ENCODE measurements around the gene ACTR3.
"Not testable (repeated sequence)": the region's sequence is repeated elsewhere in the genome, so short reads cannot be mapped to it uniquely, and the experiment has no call there.

ACTR3 gene

DNA sequence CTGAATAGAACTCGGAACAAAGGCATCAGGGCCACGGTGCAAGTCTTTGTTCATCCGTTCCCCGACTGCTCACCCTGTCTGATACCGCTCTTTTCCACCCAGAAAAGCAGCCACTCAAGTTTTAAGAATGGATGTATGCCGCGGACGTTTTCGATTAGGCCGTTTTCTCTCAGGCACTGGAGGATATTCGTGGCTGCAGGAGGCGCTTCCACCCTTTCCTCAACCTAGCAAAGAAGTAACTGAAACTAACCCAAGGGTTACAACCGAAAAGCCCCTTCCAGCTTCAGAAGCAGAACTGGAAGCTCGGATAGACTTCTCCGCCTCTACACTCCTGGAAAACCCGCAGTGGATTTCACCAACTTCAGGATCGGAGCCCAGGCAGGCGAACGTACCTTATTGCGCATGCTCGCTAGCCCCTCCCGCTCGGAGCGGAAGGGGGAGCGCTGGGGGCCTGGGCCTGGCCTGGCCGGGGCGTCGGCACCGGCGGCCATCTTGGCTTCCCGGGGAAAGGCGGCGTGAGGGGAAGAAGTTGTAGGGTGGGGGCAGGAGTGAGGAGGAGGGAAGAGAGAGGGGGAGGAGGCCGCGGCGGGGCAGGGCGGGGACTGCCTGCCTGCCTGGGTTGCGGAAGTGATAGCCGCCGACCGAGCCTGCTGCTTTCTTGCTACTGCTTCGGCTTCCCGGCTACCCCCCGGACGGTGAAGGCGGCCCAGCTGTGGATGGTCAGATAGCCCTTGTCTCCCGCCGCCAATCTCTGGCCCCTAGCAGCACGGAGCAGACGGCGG is at the start of gene ACTR3:
ACTR3 (plus strand) TSS at position 619 of the 782 bp plus-strand sequence. CDS start 191 bp downstream, outside the sequence.
- peak; percentile 98 for DNase-seq (ENCODE audit: low spot score)

DNA sequence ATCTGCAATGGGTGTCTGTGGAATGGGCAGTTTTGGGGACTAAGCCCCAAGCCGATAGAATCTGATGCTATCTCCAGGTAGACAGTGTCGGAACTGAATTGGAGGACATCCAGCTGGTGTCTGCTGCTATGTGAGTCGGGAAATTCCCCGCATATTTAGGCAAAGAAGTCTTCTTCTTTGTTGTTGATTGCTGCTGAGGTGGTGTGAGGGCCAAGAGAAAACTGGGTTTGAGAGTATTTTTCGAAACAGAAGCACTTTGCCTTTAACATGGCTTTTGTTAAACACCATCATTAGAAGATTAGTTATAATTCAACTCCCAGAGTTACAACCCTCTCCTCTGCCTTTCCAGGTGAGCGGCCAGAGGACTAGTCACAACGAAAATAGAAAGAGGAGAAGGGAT is 49.4 kb upstream of the ACTR3 start:
- no peak for DNase-seq (ENCODE audit: low spot score)

DNA sequence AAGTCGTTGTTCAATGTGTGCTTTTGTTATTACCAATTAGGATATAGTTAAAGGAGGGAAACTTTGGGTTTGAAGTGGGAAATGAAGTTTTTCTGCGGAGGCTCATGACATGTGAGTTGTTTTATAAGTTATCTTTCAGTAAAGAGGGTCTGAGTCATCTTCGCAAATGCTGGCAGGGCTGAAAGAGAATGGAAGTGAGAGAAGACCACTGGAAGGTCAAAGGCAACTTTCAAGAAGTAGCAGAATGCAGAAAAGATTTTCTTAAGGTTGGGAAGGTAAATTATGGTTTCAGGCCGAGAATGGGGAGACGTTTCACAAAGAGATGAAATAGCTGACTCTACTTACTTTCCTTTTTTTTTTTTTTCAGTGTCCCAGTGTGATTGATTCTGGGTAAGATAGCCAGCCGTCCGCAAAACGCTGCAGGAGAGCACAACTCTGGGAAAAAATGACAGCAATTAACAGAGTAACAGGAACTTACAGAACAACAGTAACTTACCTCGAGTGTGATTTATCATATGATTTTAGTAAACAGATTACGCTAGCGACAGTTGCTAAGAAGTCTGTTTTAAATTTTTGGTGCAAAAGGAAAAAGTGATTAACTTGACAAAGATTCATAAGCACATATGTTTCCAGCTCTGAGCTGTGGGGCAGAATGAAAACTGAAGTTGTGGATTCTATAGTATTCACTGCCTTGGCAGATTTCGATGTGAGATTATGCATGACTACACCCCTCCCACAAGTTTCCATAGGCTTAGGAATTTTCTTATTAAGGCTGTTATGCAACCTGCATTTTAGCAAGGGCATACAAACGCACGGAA is 46.8 kb upstream of the ACTR3 start:
- DNase-seq (ENCODE audit: low spot score): peak; percentile 79

DNA sequence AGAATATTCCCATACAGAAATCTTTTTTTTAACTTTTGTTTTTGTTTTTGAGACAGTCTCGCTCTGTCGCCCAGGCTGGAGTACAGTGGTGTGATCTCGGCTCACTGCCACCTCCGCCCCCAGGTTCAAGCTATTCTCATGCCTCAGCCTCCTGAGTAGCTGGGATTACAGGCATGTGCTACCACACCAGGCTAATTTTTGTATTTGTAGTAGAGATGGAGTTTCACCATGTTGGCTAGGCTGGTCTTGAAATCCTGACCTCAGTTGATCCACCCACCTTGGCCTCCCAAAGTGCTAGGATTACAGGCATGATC is 46.2 kb upstream of the ACTR3 start:
- DNase-seq (ENCODE audit: low spot score): not testable (repeated sequence)

DNA sequence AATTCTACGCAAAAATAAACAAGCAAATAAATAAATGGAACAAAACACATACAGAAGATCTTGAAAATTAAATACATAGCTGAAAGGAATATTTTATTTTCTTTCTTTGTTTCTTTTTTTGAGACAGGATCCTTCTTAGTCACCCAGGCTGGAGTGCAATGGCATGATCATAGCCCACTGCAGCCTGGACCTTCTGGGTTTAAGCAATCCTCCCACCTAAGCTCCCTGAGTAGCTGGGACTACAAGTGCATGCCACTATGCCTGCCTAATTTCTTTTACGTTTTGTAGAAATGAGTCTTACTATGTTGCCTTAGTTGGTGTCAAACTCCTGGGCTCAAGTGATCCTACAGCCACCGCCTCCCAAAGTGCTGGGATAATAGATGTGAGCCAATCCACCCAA is 44.6 kb upstream of the ACTR3 start:
- no peak for DNase-seq (ENCODE audit: low spot score)

DNA sequence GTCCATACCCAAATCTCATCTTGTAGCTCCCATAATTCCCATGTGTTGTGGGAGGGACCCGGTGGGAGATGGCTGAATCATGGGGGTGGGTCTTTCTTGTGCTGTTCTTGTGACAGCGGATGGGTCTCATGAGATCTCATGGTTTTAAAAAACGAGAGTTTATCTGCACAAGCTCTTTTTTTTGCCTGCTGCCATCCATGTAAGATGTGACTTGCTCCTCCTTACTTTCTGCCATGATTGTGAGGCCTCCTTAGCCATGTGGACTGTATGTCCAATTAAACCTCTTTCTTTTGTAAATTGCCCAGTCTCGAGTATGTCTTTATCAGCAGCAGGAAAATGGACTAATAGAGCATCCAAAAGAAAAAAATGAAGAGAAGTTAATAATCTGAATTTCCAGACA is 44.1 kb upstream of the ACTR3 start:
- not testable (repeated sequence) for DNase-seq (ENCODE audit: low spot score)

DNA sequence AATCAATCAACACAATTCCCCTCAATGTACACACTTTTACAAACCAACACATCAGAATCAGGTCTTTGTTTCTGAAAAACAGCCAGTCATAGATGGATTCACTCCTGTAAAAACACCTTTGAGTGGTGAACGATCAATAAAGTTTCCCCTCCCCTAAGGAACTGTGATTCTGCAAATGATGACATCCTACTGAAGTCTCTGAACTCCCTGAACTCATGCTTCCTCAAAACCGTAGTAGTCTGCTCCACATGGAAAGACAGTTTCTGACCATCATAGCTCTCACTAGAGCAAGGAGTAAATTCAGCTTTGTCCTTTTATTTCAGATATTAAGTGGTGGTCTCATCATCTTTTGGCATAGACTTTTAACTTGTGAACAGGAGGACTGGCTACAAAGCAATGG is 43.5 kb upstream of the ACTR3 start:
- DNase-seq (ENCODE audit: low spot score): no peak

DNA sequence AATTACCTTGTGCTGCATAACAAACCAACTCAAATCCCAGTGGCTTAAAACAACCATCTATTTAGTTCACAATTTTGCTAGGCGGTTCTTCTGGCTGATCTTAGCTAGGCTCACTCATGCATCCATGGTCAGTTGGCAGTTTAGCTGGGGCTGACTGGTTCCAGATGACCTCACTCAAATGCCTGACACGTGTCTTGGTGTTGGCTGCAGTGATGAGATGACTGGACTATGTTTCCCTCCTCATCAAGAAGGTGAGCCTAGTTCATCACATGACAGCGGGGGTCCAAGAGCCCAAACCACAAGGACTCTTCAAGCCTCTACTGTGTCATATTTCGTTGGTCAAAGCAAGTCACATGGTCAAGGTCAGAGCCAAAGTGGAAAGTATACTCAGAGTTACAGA is 42.7 kb upstream of the ACTR3 start:
- peak; percentile 59 for DNase-seq (ENCODE audit: low spot score)

DNA sequence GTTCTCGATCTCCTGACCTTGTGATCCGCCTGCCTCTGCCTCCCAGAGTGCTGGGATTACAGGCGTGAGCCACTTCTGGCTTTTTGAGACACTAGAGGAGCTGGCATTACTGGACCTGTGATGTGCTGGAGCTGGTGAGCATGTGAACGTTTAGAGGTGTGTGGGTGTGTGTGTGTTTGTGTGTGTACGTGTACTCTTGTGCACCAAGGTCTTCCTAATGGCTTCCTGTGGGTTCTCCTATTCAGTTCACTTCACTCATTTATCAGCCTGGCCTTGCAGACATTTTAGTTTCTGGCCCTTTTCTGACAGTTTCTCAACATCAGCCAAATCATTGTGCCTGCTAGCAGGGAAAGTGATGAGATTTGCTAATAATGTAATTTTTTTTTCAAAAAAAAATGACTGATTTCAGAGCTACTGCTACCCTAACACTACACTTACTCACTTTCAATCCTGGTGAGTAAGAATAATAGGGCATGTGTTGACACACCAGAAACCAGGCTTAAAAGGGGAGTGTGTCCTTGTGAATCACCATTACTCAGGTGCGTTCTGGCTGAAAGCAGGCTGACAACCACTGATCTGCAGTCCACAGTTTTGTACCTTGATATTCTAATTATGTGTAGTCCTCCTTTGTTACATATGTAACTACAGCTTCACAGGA is 41.0 kb upstream of the ACTR3 start:
- peak; percentile 9 for DNase-seq (ENCODE audit: low spot score)

DNA sequence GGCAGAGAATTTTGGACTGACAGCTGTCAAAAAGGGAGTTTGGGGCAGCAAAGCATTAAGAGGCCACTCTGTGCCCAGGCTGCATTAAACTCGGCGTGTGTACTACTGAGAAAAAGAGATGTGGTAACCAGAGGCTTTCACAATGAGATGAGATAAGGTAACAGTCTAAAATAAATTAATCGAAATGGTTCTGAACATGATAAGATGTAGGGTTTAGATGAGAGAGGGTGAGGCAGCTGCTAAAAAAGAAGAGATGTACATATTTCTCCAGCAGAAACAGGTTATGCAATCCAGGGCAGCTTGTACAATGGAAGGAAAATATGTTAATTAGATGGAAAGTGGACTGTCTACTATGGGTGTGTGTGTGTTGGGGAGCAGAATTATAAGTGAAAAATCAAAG is 39.2 kb upstream of the ACTR3 start:
- no peak for DNase-seq (ENCODE audit: low spot score)

DNA sequence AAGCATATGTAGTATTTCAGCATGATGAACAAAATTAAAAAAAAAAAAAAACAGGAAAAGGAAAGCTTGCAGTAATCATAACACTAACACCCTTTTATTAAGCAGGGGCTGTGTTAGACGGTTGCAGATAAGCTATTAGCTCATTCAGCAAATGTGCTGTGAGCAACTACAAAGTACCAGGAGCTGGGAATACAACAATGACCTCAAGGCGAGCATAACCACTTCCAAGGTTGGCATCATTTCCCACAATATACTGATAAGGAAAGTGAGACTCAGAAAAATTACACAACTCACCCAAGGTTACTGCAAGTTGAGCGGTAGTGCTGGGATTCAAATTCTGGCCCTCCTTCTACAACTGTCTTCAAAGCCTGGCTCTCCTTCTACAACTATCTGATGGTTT is 38.2 kb upstream of the ACTR3 start:
- no peak for DNase-seq (ENCODE audit: low spot score)

DNA sequence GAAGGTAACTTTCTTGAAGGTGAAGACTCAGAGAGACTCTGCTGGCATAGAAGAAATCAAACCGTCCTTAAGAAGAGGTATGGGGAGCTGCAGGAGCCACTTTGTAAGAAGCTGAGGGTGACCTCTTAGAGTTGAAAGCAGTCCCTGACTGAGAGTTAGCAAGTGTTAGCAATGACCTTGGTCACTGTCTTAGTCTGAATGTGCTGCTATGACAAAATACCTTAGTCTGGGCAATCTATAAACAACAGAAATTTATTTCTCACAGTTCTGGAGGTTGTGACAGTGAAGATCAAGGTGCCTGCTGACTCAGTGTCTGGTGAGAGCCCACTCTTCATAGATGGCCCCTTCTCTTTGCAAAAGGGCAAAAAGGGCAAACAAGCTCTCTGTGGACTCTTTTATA is 35.7 kb upstream of the ACTR3 start:
- DNase-seq (ENCODE audit: low spot score): no peak

DNA sequence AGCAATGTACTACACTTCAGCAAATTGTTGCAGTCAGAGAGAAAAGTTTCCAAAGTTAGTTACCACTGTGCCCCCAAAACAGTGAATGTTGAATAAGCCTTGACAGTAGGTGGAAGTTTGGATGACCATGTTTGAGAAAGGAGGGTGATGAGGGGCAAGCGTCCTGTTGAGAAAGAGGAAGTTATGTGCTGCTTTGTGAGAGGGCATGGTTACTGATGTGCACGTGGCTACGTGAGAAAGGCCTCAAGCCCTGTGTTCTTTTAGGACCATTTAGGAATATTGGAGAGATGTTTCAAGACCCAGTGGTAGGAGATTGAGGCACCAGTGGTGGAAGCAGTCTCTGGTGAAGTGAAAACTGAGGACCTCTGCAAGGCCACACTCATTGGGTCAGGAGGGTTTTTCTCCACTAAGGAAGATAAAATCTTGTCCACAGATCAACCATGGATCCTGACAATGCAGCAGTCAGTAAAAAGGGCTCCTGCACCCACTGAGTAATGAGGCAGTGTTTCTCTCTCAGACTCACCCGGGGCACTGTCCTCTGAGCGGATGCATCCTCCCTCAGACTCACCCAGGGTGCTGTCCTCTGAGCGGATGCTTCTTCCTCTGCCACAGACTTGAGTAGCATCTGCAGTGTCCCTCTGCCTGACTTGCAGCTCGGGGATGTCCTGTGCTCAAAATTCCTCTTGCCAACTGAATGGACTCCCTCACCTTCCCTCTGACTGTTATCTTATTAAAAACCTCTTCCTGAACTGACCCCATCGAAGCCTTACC is 34.7 kb upstream of the ACTR3 start:
- DNase-seq (ENCODE audit: low spot score): no peak

DNA sequence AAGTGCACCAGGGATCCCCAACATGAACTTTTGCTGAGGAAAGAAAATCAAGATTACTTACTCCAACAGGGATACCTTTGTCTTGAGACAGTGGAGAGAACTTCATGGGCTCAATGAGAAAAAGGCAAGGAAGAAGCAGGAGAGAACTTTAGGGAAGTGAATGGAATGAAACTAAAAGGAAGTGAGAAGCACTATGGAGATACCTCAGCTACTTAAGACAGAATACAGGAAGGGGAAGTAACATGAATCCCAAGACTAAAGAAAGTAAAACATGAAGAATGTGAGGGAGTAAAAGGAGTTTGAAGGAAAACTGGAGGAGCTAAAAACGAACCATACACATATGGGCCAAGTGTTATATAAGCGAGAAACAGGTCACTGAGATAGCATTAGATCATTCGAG is 32.4 kb upstream of the ACTR3 start:
- DNase-seq (ENCODE audit: low spot score): no peak

DNA sequence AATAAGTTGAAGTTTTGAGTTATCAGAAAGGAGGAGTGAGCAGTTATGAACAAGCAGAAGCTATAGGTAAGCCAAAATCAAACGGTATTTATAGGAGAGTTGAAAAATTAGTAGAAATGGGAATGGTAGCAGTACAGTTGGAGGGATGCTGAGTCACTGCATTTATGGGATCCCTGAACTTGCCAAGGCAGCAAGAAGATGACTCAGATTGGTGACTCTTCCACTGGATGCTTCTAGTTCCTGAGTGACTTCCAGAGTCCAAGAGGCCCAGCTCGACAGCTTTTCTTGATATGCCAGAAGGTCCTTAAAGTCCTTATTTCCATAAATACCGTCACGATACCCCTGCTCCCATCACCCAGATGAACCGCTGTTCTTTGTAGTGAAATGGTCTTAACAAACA is 31.1 kb upstream of the ACTR3 start:
- peak; percentile 91 for DNase-seq (ENCODE audit: low spot score)

DNA sequence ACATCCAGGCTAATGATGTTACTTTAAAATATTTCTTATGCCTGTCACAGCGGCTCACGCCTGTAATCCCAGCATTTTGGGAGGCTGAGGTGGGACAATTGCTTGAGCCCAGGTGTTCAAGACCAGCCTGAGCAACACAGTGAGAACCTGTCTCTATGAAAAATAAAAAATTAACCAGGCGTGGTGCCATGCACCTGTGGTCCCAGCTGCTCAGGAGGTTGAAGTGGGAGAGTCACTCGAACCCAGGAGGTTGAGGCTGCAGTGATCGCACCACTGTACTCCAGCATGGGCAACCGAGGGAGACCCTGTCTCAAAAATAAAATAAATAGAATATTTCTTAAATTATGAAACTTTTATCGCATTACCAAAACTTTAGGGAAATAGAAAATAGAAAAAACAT is 28.1 kb upstream of the ACTR3 start:
- no peak for DNase-seq (ENCODE audit: low spot score)

DNA sequence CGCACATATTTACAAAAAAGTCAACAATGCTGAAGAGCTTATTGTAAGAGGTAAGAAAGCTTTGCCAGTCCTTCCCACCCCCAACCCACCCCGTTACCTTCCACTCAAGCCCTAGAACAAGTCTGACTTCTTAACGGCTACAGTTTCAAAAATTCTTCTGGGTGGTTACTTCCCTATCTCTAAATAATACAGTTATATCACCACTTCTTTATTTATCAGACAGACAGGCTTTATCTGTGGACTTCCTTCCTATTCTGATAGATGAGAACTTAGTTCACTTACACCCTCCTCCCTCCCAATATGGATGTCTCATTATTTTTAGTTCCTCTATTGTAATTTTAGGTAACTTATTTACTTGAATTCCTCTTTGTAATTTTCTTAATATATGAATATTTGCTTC is 26.7 kb upstream of the ACTR3 start:
- no peak for DNase-seq (ENCODE audit: low spot score)

DNA sequence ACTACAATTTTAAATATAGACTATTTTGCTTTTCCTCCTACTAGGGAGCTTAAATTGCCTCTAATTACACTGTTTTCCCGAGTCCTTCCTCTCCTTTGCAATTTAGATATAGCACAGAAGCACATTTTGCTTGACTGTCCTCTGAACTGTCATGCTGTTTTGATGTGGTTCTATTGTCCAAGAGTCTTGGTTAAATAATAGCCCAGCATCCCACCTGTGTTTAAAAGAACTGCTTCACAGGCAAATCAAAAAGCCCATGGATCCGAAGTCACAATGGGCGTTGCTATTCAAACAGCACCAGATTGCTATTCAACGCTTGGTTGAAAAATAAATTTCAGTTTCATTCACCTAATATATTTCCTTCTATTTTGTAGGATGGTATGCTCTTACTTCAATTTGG is 22.3 kb upstream of the ACTR3 start:
- DNase-seq (ENCODE audit: low spot score): no peak

DNA sequence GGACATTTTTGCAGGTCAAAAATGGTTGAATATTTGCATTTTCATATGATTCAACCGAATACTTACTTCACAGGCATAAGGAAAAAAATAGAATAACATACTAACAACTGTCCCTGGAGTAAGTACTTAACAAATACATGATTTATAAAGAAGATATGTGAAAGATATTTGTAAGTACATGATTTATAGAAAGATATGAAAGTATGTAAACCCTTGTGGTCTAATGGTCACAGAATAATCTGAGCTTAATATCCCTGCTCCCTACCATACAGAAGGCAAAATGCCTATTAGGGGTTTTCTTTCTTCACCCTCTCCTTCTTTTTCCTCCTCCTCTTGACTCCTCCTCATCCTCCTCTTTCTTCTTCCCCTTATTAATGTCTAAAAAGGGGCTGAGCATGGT is 20.6 kb upstream of the ACTR3 start:
- no peak for DNase-seq (ENCODE audit: low spot score)

DNA sequence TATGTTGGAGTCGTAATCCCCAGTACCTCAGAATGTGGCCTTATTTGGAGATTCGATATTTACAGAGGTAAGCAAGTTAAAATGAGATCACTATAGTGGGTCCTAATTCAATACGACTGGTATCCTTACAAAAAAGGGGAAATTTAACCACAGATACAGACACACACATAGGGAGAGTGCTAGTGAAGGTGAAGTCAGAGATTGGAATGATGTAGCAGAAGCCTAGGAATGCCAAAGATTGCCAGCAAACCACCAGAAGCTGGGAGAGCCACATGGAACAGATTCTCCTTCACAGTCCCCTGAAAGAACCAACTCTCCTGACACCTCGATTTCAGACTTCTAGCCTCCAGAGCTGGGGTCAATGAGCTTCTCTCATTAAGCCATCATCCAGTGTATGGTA is 17.7 kb upstream of the ACTR3 start:
- DNase-seq (ENCODE audit: low spot score): peak; percentile 73

DNA sequence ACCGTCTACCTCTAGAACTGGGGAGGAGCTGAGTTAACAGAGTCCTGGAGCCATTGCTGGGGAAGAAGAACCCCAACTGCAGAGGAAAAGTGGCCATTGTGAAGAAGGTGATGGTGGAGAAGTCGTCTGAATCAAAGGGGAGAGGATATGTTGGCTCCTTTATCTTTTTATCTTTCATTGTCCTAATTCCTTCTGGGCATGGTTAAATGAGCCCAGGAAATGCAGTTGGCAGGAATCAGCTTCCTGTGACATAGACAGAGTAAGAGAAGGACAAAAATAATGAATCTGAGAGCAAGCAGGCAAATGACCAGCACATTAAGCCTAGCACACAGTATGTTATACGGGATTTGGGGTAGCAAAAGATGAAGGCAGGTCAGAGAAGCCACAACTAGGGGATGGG is 16.0 kb upstream of the ACTR3 start:
- no peak for DNase-seq (ENCODE audit: low spot score)

DNA sequence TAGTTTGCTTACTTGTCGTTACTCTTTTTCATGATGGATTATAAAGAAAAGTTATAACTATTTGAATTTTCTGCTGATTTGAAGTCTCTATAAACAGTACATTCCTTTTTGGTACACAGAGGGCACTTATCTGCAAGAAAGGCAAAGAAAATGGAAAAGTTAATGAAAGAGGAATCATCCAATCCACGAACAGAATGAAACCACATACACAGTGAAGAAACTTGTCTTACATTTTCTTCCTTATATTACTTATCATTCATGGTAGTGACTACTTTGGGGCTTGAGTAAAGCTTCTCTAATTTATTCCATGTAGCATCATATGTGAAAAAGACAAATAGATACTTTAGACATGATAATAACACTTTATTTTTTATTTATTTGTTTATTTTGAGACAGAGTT is 14.8 kb upstream of the ACTR3 start:
- no peak for DNase-seq (ENCODE audit: low spot score)

All from AG08395 (cell line).